HCT116 (cell line): ENCODE measurements around the gene NFATC3. TPM values are rescaled to one million over a fixed set of nuclear protein-coding genes. Genes with fewer than 3 reads are reported as not detected.

ENCODE experiments used
- ATAC-seq: fragments of 200-7000 bp; cut with Tn5 transposase; 2 replicates; pipeline ENCODE4 v1.9.1; 2020; ENCODE audit warnings: mild to moderate bottlenecking, moderate library complexity
- BruUV-seq: library from RNA; stranded (reverse); fragments of 400-500 nt; replicated peaks from 2 replicates; lab custom pipeline; 2021; lab: Mats Ljungman, UMichigan
- CTCF ChIA-PET: fragments of 300-600 bp; sonication (Branson Sonifier 250); formaldehyde crosslinking; loops from one replicate; lab custom pipeline; 2021; ENCODE audit warnings: antibody characterized with exemption; lab: Charles Lee
- POLR2A ChIA-PET: fragments of 300-600, 350-600 bp; sonication (Branson Sonifier 250); formaldehyde crosslinking; loops from one replicate; lab custom pipeline; 2021; ENCODE audit warnings: antibody characterized with exemption; lab: Charles Lee
- RAD21 ChIA-PET, 2 experiments: fragments of 300-600 bp; sonication (Branson Sonifier 250); formaldehyde crosslinking; loops; one replicate each; lab custom pipeline; 2023; ENCODE audit warnings: low total read pairs in 2 of 2; ENCODE audit not compliant: uncharacterized antibody in 2 of 2, unreplicated experiment in 2 of 2, low non-redundant PET in 1 of 2; lab: Charles Lee
- DNase-seq: peaks from one replicate; pipeline ENCODE4 v3.0.0-alpha.2; 2010; ENCODE audit warnings: low read depth, low spot score
- H2AFZ ChIP-seq: fragments of 200-600 bp; shearing (Covaris generic), sonication (generic); 2 replicates; pipeline ENCODE4 v1.6.1; 2017; ENCODE audit warnings: low read depth, mixed run types, mixed read lengths, antibody characterized with exemption, low read length; ENCODE audit not compliant: poor library complexity, severe bottlenecking
- H3K27ac ChIP-seq: 2 replicates; pipeline ENCODE4 v1.5.1; 2012; ENCODE audit warnings: low read depth, low read length
- H3K27me3 ChIP-seq: fragments of 200-600 bp; sonication (generic); 2 replicates; pipeline ENCODE4 v1.6.1; 2016; ENCODE audit warnings: mixed run types, low read length, mixed read lengths; ENCODE audit not compliant: insufficient read depth
- H3K36me3 ChIP-seq, 2 experiments: fragments of 200-500 bp in 1 of 2; fragments of 200-600 bp in 1 of 2; sonication (Bioruptor generic) in 1 of 2; sonication (generic) in 1 of 2; 2 replicates each; pipeline versions ENCODE4 v1.5.1 to v1.6.1; 2014 to 2016; ENCODE audit warnings: low read length in 2 of 2, inconsistent platforms in 1 of 2, mixed read lengths in 1 of 2, mixed run types in 1 of 2; ENCODE audit not compliant: insufficient read depth in 2 of 2, control insufficient read depth in 1 of 2
- H3K4me1 ChIP-seq, 2 experiments: fragments of 200-600 bp in 1 of 2; sonication (generic) in 1 of 2; 2 replicates each; pipeline versions ENCODE4 v1.5.1 to v1.6.1; 2012 to 2017; ENCODE audit warnings: low read length in 2 of 2, inconsistent platforms in 1 of 2, mild to moderate bottlenecking in 1 of 2, mixed read lengths in 1 of 2, mixed run types in 1 of 2, moderate library complexity in 1 of 2; ENCODE audit not compliant: insufficient read depth in 2 of 2, control insufficient read depth in 1 of 2
- H3K4me2 ChIP-seq: fragments of 200-600 bp; sonication (generic); 2 replicates; pipeline ENCODE4 v1.6.1; 2017; ENCODE audit warnings: mixed run types, low read length, mixed read lengths
- H3K4me3 ChIP-seq, 2 experiments: fragments of 200-600 bp in 1 of 2; sonication (generic) in 1 of 2; replicated peaks in 1 of 2; 2 replicates each; pipeline ENCODE4 v1.5.1; 2011 to 2016; ENCODE audit warnings: low read length in 2 of 2, control low read depth in 1 of 2, low read depth in 1 of 2, mild to moderate bottlenecking in 1 of 2, mixed read lengths in 1 of 2, mixed run types in 1 of 2
- H3K79me2 ChIP-seq: fragments of 200-600 bp; sonication (generic); 2 replicates; pipeline ENCODE4 v1.6.1; 2017; ENCODE audit warnings: mild to moderate bottlenecking, mixed run types, low read length, moderate library complexity, mixed read lengths; ENCODE audit not compliant: insufficient read depth
- H3K9ac ChIP-seq: fragments of 200-600 bp; sonication (generic); 2 replicates; pipeline ENCODE4 v1.6.1; 2016; ENCODE audit warnings: low read length, mixed read lengths
- H3K9me2 ChIP-seq: fragments of 200-600 bp; sonication (generic), shearing (Covaris generic); 2 replicates; pipeline ENCODE4 v1.6.1; 2017; ENCODE audit warnings: mixed run types, mild to moderate bottlenecking, moderate library complexity; ENCODE audit not compliant: insufficient read depth
- H3K9me3 ChIP-seq, 2 experiments: fragments of 200-500 bp in 1 of 2; fragments of 200-600 bp in 1 of 2; sonication (Bioruptor generic) in 1 of 2; sonication (generic) in 1 of 2; 2 replicates each; pipeline ENCODE4 v1.6.1; 2014 to 2017; ENCODE audit warnings: low read length in 2 of 2, mixed read lengths in 2 of 2, inconsistent platforms in 1 of 2, low read depth in 1 of 2, mild to moderate bottlenecking in 1 of 2, mixed run types in 1 of 2, moderate library complexity in 1 of 2; ENCODE audit not compliant: control insufficient read depth in 1 of 2, insufficient read depth in 1 of 2
- H4K20me1 ChIP-seq: fragments of 200-600 bp; sonication (generic), shearing (Covaris generic); 2 replicates; pipeline ENCODE4 v1.6.1; 2017; ENCODE audit warnings: mixed run types, mild to moderate bottlenecking, moderate library complexity; ENCODE audit not compliant: insufficient read depth
- CBX3 ChIP-seq: IDR thresholded peaks from 2 replicates; pipeline ENCODE4 v1.6.1; 2012; ENCODE audit warnings: low read depth
- CEBPB ChIP-seq: IDR thresholded peaks from 2 replicates; pipeline ENCODE4 v1.6.1; 2012; ENCODE audit warnings: low read depth
- EGR1 ChIP-seq: IDR thresholded peaks from 2 replicates; pipeline ENCODE4 v1.6.1; 2012; ENCODE audit warnings: low read depth
- EZH2 ChIP-seq: fragments of 200-600 bp; sonication (generic); IDR thresholded peaks from 2 replicates; pipeline ENCODE4 v1.6.1; 2017; ENCODE audit warnings: antibody characterized with exemption, mixed run types
- EZH2phosphoT487 ChIP-seq: fragments of 200-600 bp; IDR thresholded peaks from 2 replicates; pipeline ENCODE4 v1.6.1; 2018; ENCODE audit warnings: antibody characterized with exemption, borderline replicate concordance
- FOSL1 ChIP-seq: IDR thresholded peaks from 2 replicates; pipeline ENCODE4 v1.6.1; 2012; ENCODE audit warnings: low read depth
- POLR2A ChIP-seq: IDR thresholded peaks from 2 replicates; pipeline ENCODE4 v1.7.0; 2011; ENCODE audit warnings: borderline replicate concordance; ENCODE audit not compliant: insufficient read depth, insufficient read length; ENCODE audit errors: extremely low read depth
- SIN3A ChIP-seq: IDR thresholded peaks from 2 replicates; pipeline ENCODE4 v1.6.1; 2012; ENCODE audit warnings: low read depth
- ZBTB33 ChIP-seq: IDR thresholded peaks from 2 replicates; pipeline ENCODE4 v1.6.1; 2011; ENCODE audit warnings: mild to moderate bottlenecking, low read length, moderate library complexity; ENCODE audit not compliant: insufficient replicate concordance; ENCODE audit errors: extremely low read depth
- intact Hi-C: fragments of 100-400 bp; cut with micrococcal nuclease; formaldehyde crosslinking; loops from 2 replicates; pipeline ENCODE4 v1.10.0; 2022
- total RNA-seq: library from RNA; stranded (reverse); gene quantifications from one replicate; pipeline ENCODE4 v1.2.1, GENCODE V29; 2021; ENCODE audit not compliant: unreplicated experiment

NFATC3 gene
- total RNA-seq, 1 experiment from 2014 or later = 25.6 TPM

GRCh38 chr16:68267612-68268405 lies 182.6 kb downstream of the NFATC3 start:
- H3K4me1 ChIP-seq = peaks cover 25 to 33% of the 10 kb centered on the region in 2 experiments
- peaks cover 83% of the 10 kb centered on the region for H3K79me2 ChIP-seq
- H4K20me1 ChIP-seq = peaks cover 22% of the 10 kb centered on the region; the same call in 1 of the 2 replicates
- ATAC-seq = no peak
- no peak overlapping the region for H3K9ac ChIP-seq
- TF ChIP-seq POLR2A = no peak
- no peak for TF ChIP-seq CEBPB
- TF ChIP-seq EZH2 = no peak
- no peak for TF ChIP-seq CBX3
- no peak for TF ChIP-seq FOSL1
- TF ChIP-seq SIN3A = no peak
- no peak for TF ChIP-seq EZH2phosphoT487
- TF ChIP-seq EGR1 = no peak
- TF ChIP-seq ZBTB33 = no peak
- TF ChIP-seq, all 23 proteins: peak for 0
- ChIA-PET CTCF (no interaction called here), RAD21 (no interaction called here), POLR2A (no interaction called here)
- Histone ChIP-seq H3K36me3 (no peaks in the 10 kb centered on the region), H2AFZ (no peak overlapping the region), H3K4me2 (no peak overlapping the region), H3K4me3 (no peak overlapping the region), H3K27ac (no peak overlapping the region), H3K27me3 (no peaks in the 10 kb centered on the region), H3K9me3 (no peaks in the 10 kb centered on the region), H3K9me2 (no peaks in the 10 kb centered on the region)
- no peak for DNase-seq
- intact Hi-C loops = loop anchor here (5.0 kb wide), 1 partner anchor 44 kb away; the partner anchor contains the start of genes PRMT7 and SLC7A6OS
- no TSS peak for BruUV-seq
